GM21786 (cell line): ENCODE measurements around the gene RNF150.

ENCODE experiments used
- ATAC-seq: cut with Tn5 transposase; IDR thresholded peaks from one replicate; pipeline ENCODE4 v1.9.1; 2021; ENCODE audit not compliant: unreplicated experiment

The RNF150 gene

DNA sequence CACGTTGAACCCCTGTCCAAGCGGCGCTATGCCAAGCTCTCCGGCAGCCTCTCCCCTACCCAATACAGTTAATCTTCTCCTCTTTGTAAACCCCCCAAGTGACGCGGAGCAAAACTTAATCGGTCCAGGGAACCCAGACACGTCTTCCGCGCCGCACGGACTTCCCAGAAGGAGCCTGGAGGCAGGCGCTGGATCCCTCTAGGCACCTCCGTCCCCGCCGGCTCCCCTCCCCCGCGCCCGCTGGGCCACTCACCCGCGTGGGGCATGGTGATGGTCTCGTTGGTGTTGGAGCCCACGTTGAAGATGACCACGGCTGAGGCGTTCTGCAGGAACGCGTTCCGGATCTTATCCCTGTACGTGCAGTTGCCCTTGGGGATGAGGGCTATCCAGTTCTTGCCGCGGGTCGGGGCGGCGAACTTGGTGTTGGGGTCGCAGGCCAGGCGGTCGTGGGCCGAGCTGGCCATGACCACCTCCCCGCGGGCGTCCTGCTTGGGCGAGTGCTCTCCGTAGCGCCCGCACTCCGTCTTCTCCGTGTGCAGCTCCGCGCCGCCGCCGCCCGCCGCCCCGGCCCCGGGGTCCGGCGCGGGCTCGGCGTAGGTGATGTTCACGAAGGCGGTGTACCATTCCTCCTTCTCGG, 1.1 kb downstream of the RNF150 start:
- ATAC-seq, result peak; percentile 2

DNA sequence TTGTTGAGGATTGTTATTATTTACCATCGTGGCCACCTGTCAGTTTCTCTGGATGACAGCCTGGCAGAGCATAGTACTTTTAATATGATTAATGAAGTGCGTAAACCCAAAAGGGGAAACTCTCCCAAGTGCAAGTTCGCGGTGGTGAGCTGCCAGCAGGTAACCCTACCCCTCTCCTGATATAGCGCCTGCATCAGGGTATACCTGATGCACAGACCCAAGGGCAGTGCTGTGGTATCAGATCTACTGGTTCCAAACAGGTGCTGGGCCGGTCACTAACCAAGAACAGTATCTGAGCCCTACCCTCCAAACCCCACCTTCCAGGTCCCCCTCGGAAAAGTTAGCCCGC, 1.6 kb downstream of the RNF150 start:
- no peak for ATAC-seq

DNA sequence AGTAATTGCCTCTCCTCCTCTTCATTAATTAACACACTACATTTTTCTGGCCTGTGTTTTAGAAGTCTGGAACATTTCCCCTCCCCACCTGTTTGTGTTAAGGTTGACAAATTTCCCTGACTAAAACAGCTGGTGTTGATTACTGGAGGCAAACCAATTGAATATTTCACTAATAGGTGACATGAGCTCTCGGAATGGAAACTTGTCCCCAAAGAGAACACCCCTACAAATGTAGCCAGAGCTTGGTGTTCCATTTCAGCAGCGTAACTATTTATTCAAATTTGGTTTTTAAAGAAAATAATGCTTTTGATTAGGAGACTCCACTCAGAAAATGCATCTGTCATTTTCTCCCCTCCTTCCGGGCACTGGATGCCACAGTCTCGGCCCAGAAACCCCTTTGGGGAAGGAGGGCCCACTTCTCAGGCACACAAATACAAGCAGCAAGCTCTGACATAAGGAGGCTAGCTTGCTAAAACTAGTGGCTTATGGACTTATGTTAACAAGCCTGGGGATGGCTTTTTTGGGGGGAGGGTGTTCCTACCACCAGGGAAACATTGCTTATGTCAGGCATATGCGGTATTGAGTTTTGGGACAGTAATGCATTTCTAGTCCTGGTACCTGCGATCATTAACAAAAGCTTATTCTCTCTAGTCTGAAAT, 2.2 kb downstream of the RNF150 start:
- no peak for ATAC-seq

DNA sequence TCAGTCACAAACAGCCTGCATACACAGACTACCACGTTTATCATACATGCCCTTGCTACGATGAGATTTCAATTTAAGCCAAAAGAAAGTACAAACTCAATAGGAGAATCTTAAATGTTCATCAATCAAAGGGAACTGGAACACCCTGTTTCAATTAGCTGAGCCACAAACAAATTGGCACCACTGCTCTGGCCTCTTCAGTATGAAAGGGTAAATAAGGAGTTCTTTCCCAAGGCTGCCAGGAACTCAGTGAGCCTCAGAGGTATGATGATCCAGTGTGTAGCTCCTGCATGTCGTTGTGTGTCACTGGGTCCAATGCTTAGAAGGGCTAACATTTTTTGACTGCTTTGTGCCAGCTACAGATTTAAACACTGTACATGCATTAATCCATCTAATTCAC, 5.4 kb downstream of the RNF150 start:
- no peak for ATAC-seq

DNA sequence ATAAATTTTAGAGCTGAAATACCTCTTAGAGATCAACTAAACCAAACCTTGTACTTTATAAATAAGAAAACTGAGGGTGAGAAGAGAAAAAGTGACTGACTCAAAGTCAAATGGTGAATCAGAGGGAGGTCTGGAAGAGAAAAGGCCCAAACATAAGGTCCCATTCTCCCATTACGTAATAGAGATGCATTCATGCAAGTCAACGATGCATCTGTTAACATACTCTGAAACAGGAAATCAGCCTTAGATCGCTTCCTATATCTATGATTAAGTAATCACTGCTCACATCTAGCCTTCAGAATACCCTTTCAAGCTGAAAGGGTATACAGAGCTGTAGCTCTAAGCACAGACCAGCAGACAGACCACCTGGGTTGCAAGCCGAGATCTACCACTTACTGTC, 6.5 kb downstream of the RNF150 start:
- ATAC-seq, result no peak

DNA sequence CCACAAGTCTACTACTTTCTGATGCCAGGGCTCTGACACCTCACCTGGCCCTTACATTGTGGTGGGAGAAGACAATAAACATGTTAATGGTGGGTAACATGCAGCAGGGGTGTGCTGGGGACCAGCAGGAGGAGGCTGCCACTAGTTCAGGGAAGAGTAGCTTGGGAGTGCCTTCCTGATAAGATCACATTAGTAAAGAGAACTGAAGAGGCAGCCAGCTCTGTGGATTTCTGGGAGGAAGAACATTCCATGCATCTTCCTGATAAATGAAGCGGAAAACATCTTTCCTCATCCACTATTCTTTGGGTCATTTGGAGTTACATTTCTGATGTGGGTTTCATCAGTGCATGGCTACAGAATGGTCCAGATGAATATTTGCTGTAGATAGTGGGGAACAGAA, 9.0 kb downstream of the RNF150 start:
- ATAC-seq, result no peak

DNA sequence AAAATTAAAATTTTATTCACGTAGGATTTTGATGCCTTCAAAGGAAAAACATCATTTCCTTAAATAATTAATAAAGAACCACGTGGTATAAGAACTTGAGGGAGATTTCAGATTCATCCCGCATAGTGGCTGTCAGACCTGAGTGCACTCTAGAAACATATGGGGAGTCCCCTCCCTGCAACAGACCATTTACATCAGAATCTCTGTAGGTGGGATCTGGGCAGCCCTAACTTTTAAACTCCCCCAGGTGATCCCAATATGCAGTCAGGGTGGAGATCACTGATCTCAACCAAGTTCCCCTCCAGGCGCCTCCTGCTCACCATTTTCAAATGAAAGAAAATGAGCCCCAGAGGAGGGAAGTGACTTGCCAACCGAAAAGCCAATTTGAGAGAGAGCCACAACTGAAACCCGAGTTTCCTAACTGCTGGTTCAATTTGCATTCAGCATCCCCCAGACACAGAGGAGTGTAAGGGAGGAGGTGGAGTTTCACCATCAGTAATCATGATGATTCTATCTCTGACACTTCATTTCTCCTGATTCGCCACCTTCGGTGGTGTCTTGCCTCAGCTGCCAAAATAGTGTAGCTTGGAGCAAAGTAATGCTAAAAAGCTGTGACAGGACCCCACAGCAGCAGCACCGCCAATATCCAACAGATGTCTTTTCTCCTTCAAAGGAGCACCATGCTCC, 11.4 kb downstream of the RNF150 start:
- ATAC-seq, result no peak

DNA sequence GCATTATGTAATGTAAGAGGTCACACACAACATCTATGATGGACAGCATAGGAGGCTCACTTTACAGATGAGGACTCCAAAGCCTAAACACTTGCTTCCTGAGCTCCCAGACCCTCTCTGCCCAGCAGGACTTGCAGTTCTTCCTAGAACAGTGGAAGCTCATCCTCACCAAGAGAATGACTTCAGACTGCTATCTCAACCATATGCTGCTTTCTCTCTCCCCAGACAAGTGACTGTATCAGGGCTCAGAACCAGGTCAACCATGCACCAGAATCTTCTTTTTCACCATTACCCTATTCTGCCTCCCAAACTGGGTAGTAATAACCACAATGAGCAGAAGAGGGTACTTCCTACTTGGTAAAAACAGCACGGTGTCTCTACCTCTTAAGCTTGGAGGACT, 12.2 kb downstream of the RNF150 start:
- no peak for ATAC-seq

DNA sequence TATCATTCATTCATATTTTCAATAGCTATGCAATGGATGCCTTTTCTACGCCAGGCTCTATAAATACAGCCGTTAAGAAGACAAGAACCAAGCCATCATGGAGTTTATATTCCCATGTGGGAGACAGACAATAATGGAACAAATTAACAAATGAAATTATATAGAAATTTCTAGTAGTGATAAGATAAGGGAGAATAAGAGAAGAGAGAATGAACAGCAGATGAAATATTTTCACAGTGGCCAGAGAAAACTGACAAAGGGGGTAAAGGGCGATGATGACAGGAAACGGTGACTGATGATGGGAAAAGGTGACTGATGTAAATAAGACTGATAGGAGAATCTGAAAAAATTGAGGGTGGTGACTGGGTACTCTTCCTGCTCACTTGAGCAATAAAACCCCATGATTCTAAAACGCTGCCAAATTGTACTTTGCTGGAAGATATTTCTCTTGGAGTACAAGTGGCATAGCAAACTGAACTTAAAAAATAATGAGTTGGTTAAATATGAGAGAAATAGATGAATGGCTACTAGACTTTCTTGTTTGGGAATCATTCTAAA, 13.2 kb downstream of the RNF150 start:
- ATAC-seq, result no peak

DNA sequence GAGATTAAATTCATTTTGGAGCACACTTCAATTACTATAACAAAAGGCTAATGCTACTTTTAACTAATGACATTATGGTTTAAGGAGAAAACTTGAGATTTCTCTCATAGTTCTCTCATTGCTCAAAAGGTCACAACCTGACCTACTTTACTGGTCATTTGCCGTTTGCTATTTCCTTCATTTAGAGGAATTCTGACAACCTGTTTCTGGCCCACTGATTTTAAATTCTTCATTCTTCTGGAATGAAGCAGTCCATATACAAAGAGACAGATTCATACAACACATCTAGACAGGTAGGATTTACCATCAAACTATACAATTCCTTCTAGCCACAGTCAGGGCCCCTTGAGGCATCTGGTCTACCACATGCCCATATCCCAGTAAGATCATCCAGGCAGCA, 14.2 kb downstream of the RNF150 start:
- ATAC-seq, result no peak

DNA sequence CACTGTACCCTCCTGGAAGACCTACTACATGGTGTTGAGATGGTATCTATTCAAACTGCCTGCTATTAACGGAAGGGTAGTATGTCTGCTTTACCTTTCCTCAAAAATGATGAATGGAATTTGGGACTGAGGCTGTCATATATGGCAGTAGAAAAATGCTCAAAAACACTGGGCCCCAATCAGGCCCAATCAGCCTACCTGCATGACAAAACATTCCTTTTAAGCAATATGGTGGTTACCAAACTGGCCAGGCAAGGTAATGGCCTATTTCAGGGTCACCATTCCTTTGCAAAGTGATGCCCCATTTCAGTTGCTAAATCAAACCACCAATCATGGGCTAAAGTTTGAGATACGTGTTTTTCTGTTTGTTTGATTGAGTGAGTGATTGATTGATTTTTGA, 14.9 kb downstream of the RNF150 start:
- ATAC-seq, result no peak

DNA sequence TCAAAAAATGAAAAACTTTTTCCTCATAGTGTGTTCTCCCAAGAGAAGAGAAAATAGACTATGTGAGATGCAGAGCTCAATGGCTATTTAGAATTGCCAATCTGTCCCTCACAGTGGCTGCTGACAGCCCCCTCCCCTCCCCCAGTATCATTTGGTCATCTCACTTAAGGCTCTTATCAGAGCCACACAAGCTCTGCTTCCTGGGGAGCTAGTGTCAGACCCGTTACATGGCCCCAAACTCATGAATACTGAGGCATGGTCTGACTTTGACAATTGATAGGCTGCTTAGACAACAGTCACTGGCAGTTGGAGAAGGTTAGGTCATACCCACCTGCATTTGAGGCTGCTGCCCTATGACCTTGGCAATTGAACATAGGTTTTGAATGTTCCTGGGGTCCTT, 15.3 kb downstream of the RNF150 start:
- ATAC-seq, result no peak

DNA sequence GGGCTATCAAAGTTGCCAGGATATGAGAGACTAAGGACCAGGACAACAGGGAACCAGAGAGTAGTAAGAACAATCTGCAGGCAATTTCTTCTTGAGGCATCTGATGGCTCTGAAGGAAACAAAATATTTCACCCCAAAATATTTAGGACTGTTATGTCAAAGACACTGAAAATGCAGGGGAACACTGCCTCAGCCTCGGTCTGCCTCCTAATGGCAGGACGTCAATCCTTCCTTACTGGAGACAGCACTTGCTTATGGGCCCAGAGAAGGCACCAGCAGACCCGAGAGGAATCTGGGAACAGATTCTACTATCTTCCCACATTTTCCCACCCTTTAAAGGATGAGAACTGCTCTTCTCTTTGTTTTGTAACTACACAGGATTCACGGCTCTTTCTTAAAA, 23.3 kb downstream of the RNF150 start:
- no peak for ATAC-seq

DNA sequence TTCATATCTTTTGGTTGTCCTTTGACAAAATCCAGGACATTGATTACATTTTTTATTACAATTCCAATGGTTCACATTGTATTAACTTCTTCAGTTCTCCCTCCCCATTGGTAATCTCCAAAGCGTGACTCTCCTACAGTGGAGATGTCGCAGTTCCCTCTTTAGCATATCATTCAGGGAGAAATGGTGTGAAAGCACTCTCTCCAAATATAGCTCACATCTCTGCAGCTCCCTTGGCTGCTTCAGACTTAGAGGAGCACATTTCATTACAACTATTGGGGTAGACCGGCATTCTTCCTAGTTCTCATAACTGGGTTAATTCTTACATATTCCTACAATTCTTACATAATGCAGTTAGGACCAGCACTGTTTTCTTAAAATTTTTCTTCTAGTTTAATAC, 25.3 kb downstream of the RNF150 start:
- no peak for ATAC-seq

DNA sequence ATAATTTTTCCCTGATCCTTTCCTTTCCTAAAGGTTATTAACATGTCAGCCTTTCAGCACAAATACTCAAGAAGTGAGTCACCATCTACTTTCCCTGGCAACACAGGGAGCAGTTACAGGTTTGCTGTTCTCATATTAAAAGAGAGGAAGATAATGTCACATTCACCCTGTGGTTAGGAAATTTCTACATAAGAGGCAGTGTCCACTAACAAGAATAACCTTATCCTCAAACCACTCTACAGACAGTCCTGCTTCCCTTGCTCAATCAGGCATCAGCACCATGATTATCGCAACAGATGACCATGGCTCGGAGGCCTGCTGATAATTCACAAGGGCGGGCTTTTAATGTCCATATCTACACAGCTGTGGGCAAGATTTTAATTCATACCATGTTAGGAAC, 30.9 kb downstream of the RNF150 start:
- no peak for ATAC-seq

DNA sequence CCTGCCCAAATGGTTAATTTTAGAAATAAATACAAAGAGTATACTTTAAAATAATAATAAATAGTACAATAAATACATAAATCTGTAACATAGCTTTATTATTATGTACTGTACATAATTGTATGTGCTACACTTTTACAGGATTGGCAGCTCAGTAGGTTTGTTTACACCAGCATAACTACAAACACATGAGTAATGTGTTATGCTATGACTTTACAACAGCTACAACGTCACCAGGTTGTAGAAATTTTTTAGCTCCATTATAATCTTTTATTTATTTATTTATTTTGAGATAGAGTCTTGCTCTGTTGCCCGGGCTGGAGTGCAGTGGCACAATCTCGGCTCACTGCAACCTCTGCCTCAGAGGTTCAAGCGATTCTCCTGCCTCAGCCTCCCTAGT, 31.8 kb downstream of the RNF150 start:
- no peak for ATAC-seq

DNA sequence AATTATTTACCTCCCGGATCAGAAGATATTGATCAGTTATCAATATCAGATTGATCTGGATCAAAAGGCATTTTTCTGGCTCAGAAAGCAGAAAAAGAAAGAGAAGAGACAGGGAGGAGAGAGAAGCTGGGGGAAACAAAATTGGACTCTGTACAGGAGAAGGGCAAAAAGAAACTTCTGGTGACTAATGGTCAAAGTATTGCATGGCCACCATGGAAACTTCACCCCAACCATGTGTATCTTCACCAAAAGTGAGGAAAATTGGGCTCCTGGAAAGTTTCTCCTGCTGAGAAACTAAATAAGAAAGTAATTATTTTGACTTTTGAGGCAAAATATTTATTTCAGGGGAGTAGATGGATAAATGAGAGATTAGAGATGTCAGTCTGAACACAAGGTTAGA, 33.9 kb downstream of the RNF150 start:
- no peak for ATAC-seq

DNA sequence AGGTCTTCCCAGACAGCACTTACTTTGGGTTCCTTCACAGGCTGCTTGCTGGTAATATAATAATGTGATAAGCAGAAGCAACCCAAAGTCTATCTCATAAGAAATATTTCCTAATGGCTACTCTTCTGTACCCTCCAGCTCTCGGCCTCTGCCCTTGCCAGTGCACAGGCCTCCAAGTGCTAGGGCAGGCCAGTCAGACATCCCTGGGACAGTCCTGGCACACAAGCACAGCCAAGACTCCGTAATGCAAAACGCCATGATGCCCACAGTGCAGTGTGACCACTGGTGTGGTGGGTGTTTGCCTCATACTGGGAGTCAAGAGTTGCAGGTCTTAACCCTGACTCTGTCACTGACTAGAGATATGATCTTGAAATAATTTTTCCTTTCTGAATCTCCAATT, 35.1 kb downstream of the RNF150 start:
- ATAC-seq, result no peak

DNA sequence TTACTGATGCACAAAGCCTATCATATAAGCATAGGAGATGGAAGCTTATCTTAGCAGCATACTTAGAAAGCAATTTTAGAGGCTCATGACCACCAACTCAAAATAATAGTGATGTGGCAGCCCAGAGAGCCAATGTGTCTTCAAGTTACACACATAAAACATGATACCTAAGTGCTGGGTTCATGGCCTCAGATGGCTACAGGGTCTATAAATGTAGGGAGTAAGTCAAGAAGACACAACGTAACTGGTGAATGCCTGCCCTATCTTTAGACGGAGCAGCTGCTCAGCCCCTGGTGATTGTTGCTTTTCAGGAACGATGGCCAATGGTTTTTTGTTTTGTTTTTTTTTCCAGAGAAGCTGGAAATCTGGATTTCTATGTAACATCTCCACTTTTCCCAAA, 42.8 kb downstream of the RNF150 start:
- ATAC-seq, result no peak

DNA sequence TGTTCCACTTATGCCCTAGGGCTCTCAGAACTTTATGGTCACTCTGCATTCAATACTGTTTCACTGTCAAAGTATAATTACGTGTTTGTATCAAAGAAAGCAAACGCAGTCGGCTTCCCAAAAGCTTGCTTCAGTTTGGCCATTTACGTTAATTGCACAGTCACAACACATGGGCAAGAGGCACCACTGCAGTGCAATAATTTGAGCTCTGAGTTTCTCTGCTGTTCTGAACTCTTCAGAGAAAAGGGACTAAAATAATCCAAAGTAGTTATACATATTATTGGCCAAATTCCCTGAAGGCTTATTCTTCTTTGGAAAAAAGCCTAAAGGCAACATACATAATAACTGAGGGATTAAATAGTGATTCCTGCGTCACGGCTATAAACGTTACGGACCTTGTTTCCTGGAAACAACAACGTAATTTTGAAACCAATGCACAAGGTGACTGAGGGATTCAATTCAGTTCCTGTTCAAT, 51.3 kb downstream of the RNF150 start:
- no peak for ATAC-seq

DNA sequence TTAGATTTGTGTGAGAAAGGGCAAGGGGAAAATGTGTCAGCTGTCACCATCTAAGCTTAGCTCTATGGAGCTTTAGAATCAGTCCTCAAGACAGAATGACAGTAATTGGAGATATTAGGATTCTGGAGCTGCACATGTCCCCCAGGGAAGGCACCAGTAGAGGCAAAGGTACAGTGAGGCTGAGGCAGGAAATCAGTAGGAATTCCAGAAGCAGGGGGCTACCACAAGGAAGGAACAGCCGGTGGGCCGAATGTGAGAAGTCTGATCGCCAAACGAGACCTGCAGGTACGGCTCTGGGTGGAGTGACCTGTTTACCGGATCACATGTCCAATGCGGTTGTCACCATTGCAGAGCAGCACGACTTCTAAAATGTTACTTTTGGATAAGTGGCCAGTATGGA, 52.6 kb downstream of the RNF150 start:
- no peak for ATAC-seq

DNA sequence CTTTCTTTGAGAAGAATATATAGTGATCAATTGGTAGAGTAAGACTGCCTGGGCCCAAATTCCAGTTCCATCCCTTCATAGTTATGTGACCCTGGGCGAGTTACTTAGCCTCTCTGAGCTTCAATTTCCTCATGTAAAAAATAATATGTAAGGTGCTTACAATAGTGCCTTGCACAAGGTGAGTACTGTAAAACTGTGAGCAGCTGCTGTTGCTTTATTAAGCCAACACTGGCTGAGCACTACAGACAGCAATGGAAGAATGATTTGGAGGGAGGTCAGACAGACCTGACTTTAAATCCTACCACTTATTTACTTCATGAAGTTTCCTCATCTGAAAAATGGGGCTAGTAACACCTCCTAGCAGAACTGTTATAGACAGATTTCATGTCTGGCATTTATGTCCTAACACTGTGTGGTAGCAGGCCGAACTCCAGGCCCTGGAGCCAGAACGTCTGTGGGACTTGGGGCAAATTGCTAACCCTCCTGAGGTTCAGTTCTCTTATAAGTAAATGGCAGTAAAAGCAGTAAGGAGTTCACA, 53.8 kb downstream of the RNF150 start:
- no peak for ATAC-seq
